Measurements from ENCODE around the gene PCDHB4.

GRCh38 chr5:141150993-141151325 lies 29.3 kb downstream of the PCDHB4 start:
- TF ChIP-seq POLR2A (IDR thresholded peaks at IDR 0.05) (no peak), CTCF (IDR thresholded peaks at IDR 0.05) (no peak)
